Fibroblast of the aortic adventitia (primary cell): ENCODE measurements around the gene CTCFL. TPM values are rescaled to one million over a fixed set of nuclear protein-coding genes. Genes with fewer than 3 reads are reported as not detected.

Experiments
- DNase-seq: peaks from one replicate; pipeline ENCODE4 v3.0.0-alpha.2; 2010; ENCODE audit warnings: low read depth
- H3K4me3 ChIP-seq: 2 replicates; pipeline ENCODE4 v1.5.1; 2011; ENCODE audit warnings: low read depth, mild to moderate bottlenecking, control low read depth, low read length, moderate library complexity
- total RNA-seq: library from RNA; depleted of rRNA; stranded (reverse); fragments of >200 nt; gene quantifications from 2 replicates; pipeline ENCODE4 v1.2.3, GENCODE V29; 2012; ENCODE audit warnings: low replicate concordance
- TF ChIP-seq, protein P1 (sequence below): IDR thresholded peaks from 2 replicates; pipeline ENCODE4 v1.5.1; 2011; ENCODE audit warnings: mild to moderate bottlenecking, low read length, control low read depth, inconsistent platforms; ENCODE audit not compliant: insufficient read depth

The CTCFL gene
- total RNA-seq, 1 donor = not detected

DNA sequence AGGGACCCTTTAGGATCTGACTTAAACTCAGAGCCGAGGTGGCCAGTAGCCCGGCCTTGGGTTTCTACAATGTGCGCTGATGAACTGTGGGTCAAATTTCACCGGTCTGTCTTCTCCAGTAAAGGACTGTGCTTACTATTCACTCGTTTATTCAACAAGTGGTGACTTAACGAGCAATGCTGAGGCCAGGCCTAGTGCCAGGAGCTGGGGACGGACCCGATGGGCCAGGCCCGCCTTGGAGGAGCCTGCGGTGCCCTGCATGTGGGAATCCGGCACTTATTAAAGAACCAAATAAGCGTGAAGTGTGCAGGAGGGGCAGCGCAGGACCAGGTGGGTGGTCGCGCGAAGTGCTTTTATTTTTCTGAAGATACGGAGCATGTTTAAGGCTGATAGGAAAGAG is 24.0 kb downstream of the CTCFL start:
- DNase-seq = no peak
- H3K4me3 ChIP-seq = no peak overlapping the region
- TF ChIP-seq, protein P1, sequence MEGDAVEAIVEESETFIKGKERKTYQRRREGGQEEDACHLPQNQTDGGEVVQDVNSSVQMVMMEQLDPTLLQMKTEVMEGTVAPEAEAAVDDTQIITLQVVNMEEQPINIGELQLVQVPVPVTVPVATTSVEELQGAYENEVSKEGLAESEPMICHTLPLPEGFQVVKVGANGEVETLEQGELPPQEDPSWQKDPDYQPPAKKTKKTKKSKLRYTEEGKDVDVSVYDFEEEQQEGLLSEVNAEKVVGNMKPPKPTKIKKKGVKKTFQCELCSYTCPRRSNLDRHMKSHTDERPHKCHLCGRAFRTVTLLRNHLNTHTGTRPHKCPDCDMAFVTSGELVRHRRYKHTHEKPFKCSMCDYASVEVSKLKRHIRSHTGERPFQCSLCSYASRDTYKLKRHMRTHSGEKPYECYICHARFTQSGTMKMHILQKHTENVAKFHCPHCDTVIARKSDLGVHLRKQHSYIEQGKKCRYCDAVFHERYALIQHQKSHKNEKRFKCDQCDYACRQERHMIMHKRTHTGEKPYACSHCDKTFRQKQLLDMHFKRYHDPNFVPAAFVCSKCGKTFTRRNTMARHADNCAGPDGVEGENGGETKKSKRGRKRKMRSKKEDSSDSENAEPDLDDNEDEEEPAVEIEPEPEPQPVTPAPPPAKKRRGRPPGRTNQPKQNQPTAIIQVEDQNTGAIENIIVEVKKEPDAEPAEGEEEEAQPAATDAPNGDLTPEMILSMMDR = no peak

DNA sequence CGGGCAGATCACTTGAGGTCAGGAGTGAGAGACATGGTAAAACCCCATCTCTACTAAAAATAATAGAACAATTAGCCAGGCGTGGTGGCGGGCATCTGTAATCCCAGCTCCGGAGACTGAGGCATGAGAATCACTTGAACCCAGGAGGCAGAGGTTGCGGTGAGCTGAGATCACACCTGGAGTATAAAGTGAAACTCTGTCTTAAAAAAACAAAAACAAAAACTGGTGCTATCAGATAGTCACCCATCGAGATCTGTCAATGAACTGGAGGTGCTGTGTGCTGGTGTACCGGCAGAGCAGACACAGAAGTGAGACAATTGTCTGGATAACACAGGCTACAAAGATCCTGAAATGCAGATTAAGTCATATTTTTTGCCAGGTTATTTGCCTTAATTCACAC is 24.7 kb downstream of the CTCFL start:
- no peak for DNase-seq
- H3K4me3 ChIP-seq = no peak overlapping the region
- TF ChIP-seq, protein P1 = no peak

- H3K4me3 ChIP-seq = no peak overlapping the region
- TF ChIP-seq, protein P1 = no peak
- DNase-seq = no peak
Measured at GRCh38 chr20:57499676-57500075, 25.3 kb downstream of the CTCFL start.

- H3K4me3 ChIP-seq = no peak overlapping the region
- TF ChIP-seq, protein P1 = peak; percentile 72
- DNase-seq = peak; percentile 30
Measured at GRCh38 chr20:57498425-57499400, 26.2 kb downstream of the CTCFL start.

GRCh38 chr20:57496592-57496991 is 28.3 kb downstream of the CTCFL start:
- TF ChIP-seq, protein P1 = no peak
- H3K4me3 ChIP-seq = no peak overlapping the region
- no peak for DNase-seq

- DNase-seq = no peak
- TF ChIP-seq, protein P1 = no peak
- no peak overlapping the region for H3K4me3 ChIP-seq
Measured at GRCh38 chr20:57495978-57496377, 29.0 kb downstream of the CTCFL start.
